ENCODE data around the gene CRHR1. TPM values are rescaled to one million over a fixed set of nuclear protein-coding genes. Genes with fewer than 3 reads are reported as not detected.

The CRHR1 gene
- total RNA-seq, 1 experiment from 2014 or later, result 1.6 TPM

DNA sequence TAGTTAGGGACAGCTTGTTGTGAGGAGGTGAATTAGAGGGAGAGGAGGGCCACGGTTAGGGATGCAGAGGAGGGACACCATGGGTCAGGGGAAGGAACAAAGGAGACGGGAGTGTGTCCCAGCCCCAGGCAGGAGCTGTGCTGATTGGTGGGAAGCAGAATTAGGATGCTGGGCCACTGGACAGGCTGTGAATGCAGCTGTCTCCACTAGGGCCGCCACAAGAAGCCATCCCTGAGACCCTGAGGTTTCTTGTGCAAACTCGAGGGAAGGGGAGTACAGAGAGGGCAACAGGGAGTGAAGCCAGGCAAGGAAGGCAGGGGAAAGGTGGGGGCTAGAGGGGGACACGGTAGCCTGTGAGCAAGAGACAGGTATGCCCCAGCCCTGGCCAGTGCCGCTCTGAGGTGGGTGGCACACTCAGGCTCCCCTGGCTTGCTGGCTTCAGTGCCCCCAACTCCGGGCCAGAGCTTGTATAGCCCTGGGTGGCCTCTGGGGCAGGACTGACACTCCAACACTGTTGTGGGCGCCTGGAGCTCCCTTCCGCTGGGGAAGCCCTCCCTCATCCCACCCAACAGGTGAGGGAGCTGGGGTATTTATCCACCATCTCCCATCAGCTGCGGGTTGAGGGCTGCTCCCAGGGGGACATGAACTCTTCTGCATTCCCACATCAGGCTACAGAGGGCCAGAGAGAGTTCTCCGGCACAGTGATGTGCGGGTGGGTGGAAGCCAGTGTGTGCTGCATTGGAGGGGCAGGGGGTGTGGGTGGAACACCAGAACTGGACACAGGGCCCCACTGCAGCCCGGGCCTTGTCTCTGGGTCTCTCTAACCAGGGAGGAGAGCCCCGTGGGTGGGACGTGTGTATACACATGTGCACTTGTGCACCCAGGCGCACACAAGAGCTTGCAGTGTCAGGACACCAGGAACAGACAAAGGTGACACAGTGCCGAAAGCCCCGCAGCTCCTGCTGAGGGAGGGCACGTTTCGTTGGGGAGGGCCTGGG is 52.2 kb downstream of the CRHR1 start:
- CTCF ChIA-PET, result interaction anchor here (0.6 to 2.6 kb wide), 18 partner anchors 11 to 196 kb away, joined by 3 to 17 read pairs (median 6); partner anchors contain the start of genes CRHR1 and MAPT
- no peaks in the 10 kb centered on the region for H3K9me3 Mint-ChIP-seq
- POLR2A ChIA-PET, result interaction anchor here (0.7 kb wide), 1 partner anchor 185 kb away, joined by 3 read pairs; no protein-coding TSS in a partner anchor
- DNase-seq (ENCODE audit: low spot score) (no peak), ATAC-seq (peak; percentile 53)
- H3K4me3 Mint-ChIP-seq, result no peak overlapping the region
- no peak for TF ChIP-seq ZNF219 (CRISPR knock-in tag; IDR thresholded peaks at IDR 0.05; ENCODE audit: borderline replicate concordance)
- H3K27ac Mint-ChIP-seq, result no peak overlapping the region
- no peaks in the 10 kb centered on the region; the same call in 1 of the 2 replicates for H3K27me3 Mint-ChIP-seq (ENCODE audit: low read depth)
- H3K36me3 Mint-ChIP-seq, result no peaks in the 10 kb centered on the region
- H3K4me1 Mint-ChIP-seq, result 0 out of 2 replicates have a peak, but pooled peaks cover 5% of the 10 kb centered on the region

DNA sequence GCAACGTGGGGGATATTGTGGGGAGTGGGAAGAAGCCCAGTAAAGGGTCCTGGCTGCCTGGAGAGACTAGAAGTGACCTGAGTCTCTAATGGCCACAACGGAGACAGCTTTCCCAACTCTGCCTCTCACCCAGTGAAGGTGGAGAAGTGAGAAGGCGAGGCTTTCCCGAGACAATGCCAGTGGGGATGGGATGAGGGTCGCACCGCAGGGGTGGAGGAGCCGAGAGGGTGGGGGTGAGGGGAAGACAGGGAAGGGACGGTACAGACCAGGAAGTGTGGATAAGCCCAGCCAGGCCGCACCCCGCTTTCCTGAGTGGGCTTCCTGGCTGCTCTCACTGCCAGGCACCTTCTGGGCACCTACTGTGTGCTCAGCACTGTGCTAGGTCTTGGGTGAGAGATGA is 53.1 kb downstream of the CRHR1 start:
- DNase-seq (ENCODE audit: low spot score) (no peak), ATAC-seq (no peak)
- Mint-ChIP-seq H3K27me3 (ENCODE audit: low read depth) (no peaks in the 10 kb centered on the region; the same call in 1 of the 2 replicates), H3K36me3 (no peaks in the 10 kb centered on the region), H3K4me1 (0 out of 2 replicates have a peak, but pooled peaks cover 5% of the 10 kb centered on the region), H3K4me3 (no peak overlapping the region), H3K9me3 (no peaks in the 10 kb centered on the region), H3K27ac (no peak overlapping the region)
- POLR2A ChIA-PET, result no interaction called here
- TF ChIP-seq MXD4 (CRISPR knock-in tag; IDR thresholded peaks at IDR 0.05; ENCODE audit: borderline replicate concordance) (no peak), GABPB1 (CRISPR knock-in tag; IDR thresholded peaks at IDR 0.05) (no peak), NFYB (CRISPR knock-in tag; conservative IDR thresholded peaks at IDR 0.05; ENCODE audit: low read depth) (no peak), CREB1 (CRISPR knock-in tag; IDR thresholded peaks at IDR 0.05) (no peak), FOXJ3 (CRISPR knock-in tag; IDR thresholded peaks at IDR 0.05; ENCODE audit: borderline replicate concordance) (no peak), ZNF416 (CRISPR knock-in tag; IDR thresholded peaks at IDR 0.05) (no peak), HMGA2 (CRISPR knock-in tag; IDR thresholded peaks at IDR 0.05) (no peak), NFATC4 (CRISPR knock-in tag; IDR thresholded peaks at IDR 0.05) (no peak), TEAD4 (CRISPR knock-in tag; IDR thresholded peaks at IDR 0.05) (no peak), SOX15 (CRISPR knock-in tag; IDR thresholded peaks at IDR 0.05) (no peak), FOXK1 (CRISPR knock-in tag; IDR thresholded peaks at IDR 0.05) (no peak), IRF2 (CRISPR knock-in tag; IDR thresholded peaks at IDR 0.05; ENCODE audit: borderline replicate concordance, low read depth) (no peak), MYBL2 (CRISPR knock-in tag; IDR thresholded peaks at IDR 0.05) (no peak), KAT7 (CRISPR knock-in tag; IDR thresholded peaks at IDR 0.05; ENCODE audit: borderline replicate concordance) (no peak)
- TF ChIP-seq, protein P1, sequence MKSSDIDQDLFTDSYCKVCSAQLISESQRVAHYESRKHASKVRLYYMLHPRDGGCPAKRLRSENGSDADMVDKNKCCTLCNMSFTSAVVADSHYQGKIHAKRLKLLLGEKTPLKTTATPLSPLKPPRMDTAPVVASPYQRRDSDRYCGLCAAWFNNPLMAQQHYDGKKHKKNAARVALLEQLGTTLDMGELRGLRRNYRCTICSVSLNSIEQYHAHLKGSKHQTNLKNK (CRISPR knock-in tag; IDR thresholded peaks at IDR 0.05), result no peak
- TF ChIP-seq, protein P2, sequence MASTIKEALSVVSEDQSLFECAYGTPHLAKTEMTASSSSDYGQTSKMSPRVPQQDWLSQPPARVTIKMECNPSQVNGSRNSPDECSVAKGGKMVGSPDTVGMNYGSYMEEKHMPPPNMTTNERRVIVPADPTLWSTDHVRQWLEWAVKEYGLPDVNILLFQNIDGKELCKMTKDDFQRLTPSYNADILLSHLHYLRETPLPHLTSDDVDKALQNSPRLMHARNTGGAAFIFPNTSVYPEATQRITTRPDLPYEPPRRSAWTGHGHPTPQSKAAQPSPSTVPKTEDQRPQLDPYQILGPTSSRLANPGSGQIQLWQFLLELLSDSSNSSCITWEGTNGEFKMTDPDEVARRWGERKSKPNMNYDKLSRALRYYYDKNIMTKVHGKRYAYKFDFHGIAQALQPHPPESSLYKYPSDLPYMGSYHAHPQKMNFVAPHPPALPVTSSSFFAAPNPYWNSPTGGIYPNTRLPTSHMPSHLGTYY (CRISPR knock-in tag; IDR thresholded peaks at IDR 0.05), result no peak
- TF ChIP-seq, protein P3, sequence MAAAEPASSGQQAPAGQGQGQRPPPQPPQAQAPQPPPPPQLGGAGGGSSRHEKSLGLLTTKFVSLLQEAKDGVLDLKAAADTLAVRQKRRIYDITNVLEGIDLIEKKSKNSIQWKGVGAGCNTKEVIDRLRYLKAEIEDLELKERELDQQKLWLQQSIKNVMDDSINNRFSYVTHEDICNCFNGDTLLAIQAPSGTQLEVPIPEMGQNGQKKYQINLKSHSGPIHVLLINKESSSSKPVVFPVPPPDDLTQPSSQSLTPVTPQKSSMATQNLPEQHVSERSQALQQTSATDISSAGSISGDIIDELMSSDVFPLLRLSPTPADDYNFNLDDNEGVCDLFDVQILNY (CRISPR knock-in tag; IDR thresholded peaks at IDR 0.05), result no peak
- TF ChIP-seq, protein P4, sequence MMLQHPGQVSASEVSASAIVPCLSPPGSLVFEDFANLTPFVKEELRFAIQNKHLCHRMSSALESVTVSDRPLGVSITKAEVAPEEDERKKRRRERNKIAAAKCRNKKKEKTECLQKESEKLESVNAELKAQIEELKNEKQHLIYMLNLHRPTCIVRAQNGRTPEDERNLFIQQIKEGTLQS (CRISPR knock-in tag; conservative IDR thresholded peaks at IDR 0.05), result no peak
- TF ChIP-seq, protein P5, sequence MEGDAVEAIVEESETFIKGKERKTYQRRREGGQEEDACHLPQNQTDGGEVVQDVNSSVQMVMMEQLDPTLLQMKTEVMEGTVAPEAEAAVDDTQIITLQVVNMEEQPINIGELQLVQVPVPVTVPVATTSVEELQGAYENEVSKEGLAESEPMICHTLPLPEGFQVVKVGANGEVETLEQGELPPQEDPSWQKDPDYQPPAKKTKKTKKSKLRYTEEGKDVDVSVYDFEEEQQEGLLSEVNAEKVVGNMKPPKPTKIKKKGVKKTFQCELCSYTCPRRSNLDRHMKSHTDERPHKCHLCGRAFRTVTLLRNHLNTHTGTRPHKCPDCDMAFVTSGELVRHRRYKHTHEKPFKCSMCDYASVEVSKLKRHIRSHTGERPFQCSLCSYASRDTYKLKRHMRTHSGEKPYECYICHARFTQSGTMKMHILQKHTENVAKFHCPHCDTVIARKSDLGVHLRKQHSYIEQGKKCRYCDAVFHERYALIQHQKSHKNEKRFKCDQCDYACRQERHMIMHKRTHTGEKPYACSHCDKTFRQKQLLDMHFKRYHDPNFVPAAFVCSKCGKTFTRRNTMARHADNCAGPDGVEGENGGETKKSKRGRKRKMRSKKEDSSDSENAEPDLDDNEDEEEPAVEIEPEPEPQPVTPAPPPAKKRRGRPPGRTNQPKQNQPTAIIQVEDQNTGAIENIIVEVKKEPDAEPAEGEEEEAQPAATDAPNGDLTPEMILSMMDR (IDR thresholded peaks at IDR 0.05), result no peak
- TF ChIP-seq, protein P6, sequence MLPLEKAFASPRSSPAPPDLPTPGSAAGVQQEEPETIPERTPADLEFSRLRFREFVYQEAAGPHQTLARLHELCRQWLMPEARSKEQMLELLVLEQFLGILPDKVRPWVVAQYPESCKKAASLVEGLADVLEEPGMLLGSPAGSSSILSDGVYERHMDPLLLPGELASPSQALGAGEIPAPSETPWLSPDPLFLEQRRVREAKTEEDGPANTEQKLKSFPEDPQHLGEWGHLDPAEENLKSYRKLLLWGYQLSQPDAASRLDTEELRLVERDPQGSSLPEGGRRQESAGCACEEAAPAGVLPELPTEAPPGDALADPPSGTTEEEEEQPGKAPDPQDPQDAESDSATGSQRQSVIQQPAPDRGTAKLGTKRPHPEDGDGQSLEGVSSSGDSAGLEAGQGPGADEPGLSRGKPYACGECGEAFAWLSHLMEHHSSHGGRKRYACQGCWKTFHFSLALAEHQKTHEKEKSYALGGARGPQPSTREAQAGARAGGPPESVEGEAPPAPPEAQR (CRISPR knock-in tag; IDR thresholded peaks at IDR 0.05), result no peak
- CTCF ChIA-PET, result interaction anchor here (1.4 to 2.6 kb wide), 9 partner anchors 10 to 197 kb away, joined by 4 to 17 read pairs (median 8); partner anchors contain the start of gene CRHR1
